ENCODE measurements around the gene PELI3. TPM values are rescaled to one million over a fixed set of nuclear protein-coding genes. Genes with fewer than 3 reads are reported as not detected.

Gene PELI3
- total RNA-seq, 1 experiment from 2014 or later, result 22.9 TPM

DNA sequence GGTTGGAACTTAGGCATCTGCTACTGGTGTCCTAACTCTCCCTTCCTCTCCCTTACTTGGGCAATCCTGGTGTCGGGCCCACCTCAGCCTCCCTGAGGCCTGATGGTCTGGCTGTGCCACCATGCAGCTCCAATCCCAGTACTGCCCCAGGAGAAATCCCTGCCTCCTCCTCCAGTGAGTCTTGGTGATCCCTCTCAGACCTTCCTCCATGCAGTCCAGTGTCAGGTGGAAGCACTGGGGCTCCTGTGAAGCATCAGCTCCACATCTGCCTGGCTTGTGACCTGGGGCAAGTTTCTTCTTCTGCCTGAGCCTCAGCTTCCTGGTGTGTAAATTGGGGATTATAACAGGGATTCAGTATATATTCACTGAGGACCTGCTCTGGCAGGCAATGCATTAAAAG lies 1.8 kb upstream of the PELI3 start:
- H3F3A ChIP-seq (ENCODE audit: low read length, unreplicated experiment), result no peaks in the 10 kb centered on the region
- no peak for DNase-seq
- CTCF ChIA-PET, result no interaction called here
- no peak overlapping the region for H3K27ac ChIP-seq (ENCODE audit: low read length)
- peaks cover 20% of the 10 kb centered on the region for H3K4me1 ChIP-seq (ENCODE audit: insufficient read depth, low read length)
- H3K79me2 ChIP-seq (ENCODE audit: low read length), result peaks cover 14% of the 10 kb centered on the region
- H3K9ac ChIP-seq (ENCODE audit: low read length), result no peak overlapping the region
- H2AFZ ChIP-seq (ENCODE audit: low read length), result no peak overlapping the region
- no peak overlapping the region for H3K4me2 ChIP-seq (ENCODE audit: low read length)
- POLR2A ChIA-PET (ENCODE audit: unreplicated experiment), result no interaction called here
- H3K4me3 ChIP-seq (ENCODE audit: low read length), result no peak overlapping the region
- TF ChIP-seq EZH2 (IDR thresholded peaks at IDR 0.05; ENCODE audit: low read length, unreplicated experiment), result no peak
- no peak for TF ChIP-seq CTCF (conservative IDR thresholded peaks at IDR 0.05; ENCODE audit: low read depth, low read length)
- TF ChIP-seq EZH2phosphoT487 (IDR thresholded peaks at IDR 0.05; ENCODE audit: borderline replicate concordance, low read length), result no peak
- no peaks in the 10 kb centered on the region for H3K27me3 ChIP-seq (ENCODE audit: low read length)
- no peaks in the 10 kb centered on the region for H3K9me3 ChIP-seq (ENCODE audit: low read length)
- H3K9me2 ChIP-seq (replicated peaks; ENCODE audit: low read length), result no peaks in the 10 kb centered on the region
- no peaks in the 10 kb centered on the region for H3K36me3 ChIP-seq (ENCODE audit: low read depth, low read length)
- ATAC-seq, result no peak
- no peaks in the 10 kb centered on the region for H4K20me1 ChIP-seq (ENCODE audit: low read length)
- BruUV-seq (replicated peaks), result no TSS peak
- intact Hi-C loops (cut with micrococcal nuclease), result no loop called here

DNA sequence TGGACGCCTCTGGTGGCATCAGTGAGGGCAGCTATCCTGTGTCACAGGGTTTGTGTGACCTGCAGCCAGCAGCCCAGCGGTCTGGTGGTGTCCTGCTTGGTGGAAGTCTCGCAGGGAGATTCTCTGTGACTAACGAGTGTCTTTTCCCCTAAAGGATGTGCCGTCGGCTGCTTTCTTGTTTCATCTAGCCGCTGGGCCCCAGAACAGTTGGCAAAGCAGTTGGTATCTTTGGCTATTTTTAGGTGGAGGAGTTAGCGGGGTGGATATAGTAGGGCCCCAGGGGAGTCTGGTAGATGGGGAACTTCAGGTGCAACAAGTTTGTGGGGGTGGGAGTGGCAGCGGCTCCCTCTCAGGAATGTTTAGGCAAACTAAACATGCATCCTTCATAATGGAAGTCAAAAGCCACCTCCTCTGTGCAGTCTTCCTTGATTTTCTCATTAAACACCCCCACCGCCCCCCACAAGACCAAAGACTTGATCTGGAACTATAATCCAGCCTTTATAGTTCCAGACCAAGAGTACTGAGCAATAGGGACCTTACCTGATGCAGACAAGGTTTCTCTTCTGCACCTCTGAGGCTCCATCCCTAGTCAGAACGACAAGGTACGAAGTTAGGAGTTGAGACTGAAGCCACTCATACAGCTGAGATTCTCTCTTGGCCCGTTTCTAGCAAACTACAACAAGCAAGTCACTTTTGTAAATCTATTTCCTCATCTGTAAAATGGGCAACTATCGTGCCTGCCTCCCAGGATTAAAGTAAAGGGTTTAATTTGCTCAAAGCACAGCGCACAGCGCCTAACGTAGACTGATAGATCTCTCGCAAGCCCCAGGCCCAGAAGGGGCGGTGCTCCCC lies 1.1 kb upstream of the PELI3 start:
- Histone ChIP-seq H3K27me3 (ENCODE audit: low read length) (no peaks in the 10 kb centered on the region), H3F3A (ENCODE audit: low read length, unreplicated experiment) (no peaks in the 10 kb centered on the region), H4K20me1 (ENCODE audit: low read length) (no peaks in the 10 kb centered on the region), H2AFZ (ENCODE audit: low read length) (peak overlapping the region; percentile 100), H3K4me2 (ENCODE audit: low read length) (peak overlapping the region; percentile 99), H3K4me3 (ENCODE audit: low read length) (peak overlapping the region; percentile 92; the same call in 1 of the 2 replicates), H3K27ac (ENCODE audit: low read length) (no peak overlapping the region), H3K4me1 (ENCODE audit: insufficient read depth, low read length) (peaks cover 20% of the 10 kb centered on the region), H3K9me3 (ENCODE audit: low read length) (no peaks in the 10 kb centered on the region), H3K36me3 (ENCODE audit: low read depth, low read length) (no peaks in the 10 kb centered on the region), H3K9me2 (replicated peaks; ENCODE audit: low read length) (no peaks in the 10 kb centered on the region), H3K79me2 (ENCODE audit: low read length) (peaks cover 14% of the 10 kb centered on the region), H3K9ac (ENCODE audit: low read length) (no peak overlapping the region)
- ATAC-seq (no peak), DNase-seq (no peak)
- ChIA-PET POLR2A (ENCODE audit: unreplicated experiment) (no interaction called here), CTCF (interaction anchor here (0.6 to 1.4 kb wide), 2 partner anchors 27 to 151 kb away, joined by 5 to 9 read pairs; partner anchors contain the start of genes MRPL11 and RBM14)
- intact Hi-C loops (cut with micrococcal nuclease), result loop anchor here (2.0 kb wide), 1 partner anchor 27 kb away; the partner anchor contains the start of gene MRPL11
- no TSS peak for BruUV-seq (replicated peaks)
- no peak for TF ChIP-seq CTCF (conservative IDR thresholded peaks at IDR 0.05; ENCODE audit: low read depth, low read length)
- no peak for TF ChIP-seq EZH2phosphoT487 (IDR thresholded peaks at IDR 0.05; ENCODE audit: borderline replicate concordance, low read length)
- TF ChIP-seq EZH2 (IDR thresholded peaks at IDR 0.05; ENCODE audit: low read length, unreplicated experiment), result no peak
